Endothelial cell of hepatic sinusoid (primary cell): ENCODE data around the gene CARD6.
"Not testable (repeated sequence)": the region's sequence is repeated elsewhere in the genome, so short reads cannot be mapped to it uniquely, and the experiment has no call there.

ENCODE experiments used
- in situ Hi-C: cut with HindIII; loops from 2 replicates; pipeline ENCODE4 v1.10.0; 2017; ENCODE audit warnings: low sequenced_read_pairs

The CARD6 gene

GRCh38 chr5:40869384-40869783, 28.2 kb downstream of the CARD6 start:
- in situ Hi-C loops, result no loop called here

- in situ Hi-C loops, result no loop called here
Observed at GRCh38 chr5:40871177-40871576, 30.0 kb downstream of the CARD6 start.

GRCh38 chr5:40872253-40872652, 31.1 kb downstream of the CARD6 start:
- in situ Hi-C loops, result not testable (repeated sequence)

DNA sequence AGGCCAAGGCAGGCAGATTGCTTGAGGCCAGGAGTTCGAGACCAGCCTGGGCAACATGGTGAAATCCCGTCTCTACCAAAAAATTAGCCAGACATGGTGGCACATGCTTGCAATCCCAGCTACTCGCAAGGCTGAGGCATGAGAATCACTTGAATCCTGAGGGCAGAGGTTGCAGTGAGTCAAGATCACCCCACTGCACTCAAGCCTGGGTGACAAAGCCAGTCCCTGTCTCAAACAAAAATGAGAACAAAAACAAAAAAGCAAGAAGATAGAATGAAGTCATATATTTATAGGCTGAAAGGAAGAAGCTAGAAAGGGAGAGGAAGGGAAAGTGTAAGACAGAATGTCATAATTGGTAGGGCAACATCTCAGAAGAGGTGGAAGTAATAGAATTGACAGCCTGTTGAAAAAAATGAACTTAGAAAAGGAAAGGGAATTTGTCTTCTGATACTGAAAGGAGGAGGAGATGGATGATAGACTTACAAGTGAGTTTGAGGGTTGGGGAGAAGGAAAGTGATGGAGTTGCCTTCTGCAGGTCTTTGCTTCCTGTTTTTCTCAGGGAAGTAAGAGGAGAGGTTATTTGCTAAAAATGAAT, 32.2 kb downstream of the CARD6 start:
- in situ Hi-C loops, result no loop called here

DNA sequence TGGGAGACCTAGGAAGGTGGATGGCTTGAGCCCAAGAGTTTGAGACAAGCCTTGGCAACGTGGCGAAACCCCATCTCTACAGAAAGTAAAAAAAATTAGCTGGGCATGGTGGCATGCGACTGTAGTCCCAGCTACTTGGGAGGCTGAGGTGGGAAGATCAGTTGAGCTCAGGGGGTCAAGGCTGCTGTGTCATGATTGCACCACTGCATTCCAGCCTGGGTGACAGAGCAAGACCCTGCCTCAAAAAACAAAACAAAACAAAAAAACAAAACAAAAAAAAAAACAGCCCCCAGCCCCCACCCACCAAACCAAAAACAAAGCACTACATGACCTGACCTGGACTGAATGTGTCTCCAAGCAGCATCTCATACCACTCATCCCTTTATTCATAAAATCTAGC, 34.8 kb downstream of the CARD6 start:
- in situ Hi-C loops, result no loop called here

DNA sequence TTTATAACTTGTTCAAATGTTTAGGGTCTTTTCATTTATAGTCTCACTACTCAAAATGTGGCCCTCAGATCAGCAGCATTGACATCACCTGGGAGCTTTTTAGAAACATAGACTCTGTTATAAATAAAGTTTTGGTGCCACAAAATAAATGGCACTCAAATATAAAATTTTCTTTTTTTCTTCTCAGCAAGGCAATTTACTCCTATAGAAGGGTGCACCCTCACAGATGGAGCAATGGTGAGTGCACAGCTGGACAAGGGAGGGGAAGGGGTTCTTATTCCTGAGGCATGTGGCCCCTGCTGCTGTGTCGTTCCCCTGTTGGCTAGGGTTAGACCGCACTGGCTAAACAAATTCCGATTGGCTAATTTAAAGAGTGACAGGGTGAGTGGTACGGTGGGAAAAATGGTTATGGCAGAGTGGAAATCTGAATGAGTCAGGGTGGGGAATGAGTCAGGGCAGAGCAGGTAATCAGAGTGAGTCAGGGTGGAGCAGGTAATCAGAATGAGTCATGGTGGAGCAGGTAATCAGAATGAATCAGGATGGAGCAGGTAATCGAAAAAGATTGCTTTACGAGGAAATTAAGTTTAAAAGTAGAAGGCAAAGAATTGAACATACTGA, 36.3 kb downstream of the CARD6 start:
- in situ Hi-C loops, result no loop called here

GRCh38 chr5:40879163-40879942, 38.2 kb downstream of the CARD6 start:
- in situ Hi-C loops, result no loop called here

DNA sequence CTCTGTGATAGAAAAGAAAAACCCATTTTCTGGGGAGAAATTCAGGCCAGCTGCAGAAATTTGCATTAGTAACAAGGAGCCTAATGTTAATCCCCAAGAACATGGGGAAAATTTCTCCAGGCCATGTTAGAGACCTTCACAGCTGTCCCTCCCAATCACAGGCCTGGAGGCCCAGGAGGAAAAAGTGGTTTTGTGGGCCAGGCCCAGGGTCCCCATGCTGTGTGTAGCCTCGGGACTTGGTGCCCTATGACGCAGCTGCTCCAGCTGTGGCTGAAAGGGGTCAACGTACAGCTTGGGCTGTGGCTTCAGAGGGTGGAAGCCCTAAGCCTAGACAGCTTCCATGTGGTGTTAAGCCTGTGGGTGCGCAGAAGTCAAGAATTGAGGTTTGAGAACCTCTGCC, 41.1 kb downstream of the CARD6 start:
- in situ Hi-C loops, result no loop called here

- in situ Hi-C loops, result not testable (repeated sequence)
Observed at GRCh38 chr5:40883051-40883450, 41.9 kb downstream of the CARD6 start.

DNA sequence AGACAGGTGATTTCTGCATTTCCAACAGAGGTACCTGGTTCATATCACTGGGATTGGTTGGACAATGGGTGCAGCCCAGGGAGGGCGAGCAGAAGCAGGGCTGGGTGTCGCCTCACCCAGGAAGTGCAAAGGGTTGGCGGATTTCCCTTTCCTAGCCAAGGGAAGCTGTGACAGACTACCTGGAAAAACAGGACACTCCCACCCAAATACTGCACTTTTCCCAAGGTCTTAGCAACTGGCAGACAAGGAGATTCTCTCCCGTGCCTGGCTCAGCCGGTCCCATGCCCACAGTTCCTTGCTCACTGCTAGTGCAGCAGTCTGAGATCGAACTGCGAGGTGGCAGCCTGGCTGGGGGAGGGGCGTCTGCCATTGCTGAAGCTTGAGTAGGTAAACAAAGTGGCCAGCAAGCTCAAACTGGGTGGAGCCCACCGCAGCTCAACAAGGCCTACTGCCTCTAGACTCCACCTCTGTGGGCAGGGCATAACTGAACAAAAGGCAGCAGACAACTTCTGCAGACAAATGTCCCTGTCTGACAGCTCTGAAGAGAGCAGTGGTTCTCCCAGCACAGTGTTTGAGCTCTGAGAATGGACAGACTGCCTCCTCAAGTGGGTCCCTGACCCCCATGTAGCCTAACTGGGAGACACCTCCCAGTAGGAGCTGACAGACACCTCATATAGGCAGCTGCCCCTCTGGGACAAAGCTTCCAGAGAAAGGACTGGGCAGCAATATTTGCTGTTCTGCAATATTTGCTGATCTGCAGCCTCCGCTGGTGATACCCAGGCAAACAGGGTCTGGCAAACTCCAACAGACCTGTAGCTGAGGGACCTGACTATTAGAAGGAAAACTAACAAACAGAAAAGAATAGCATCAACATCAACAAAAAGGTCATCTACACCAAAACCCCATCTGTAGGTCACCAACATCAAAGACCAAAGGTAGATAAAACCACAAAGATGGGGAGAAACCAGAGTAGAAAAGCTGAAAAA, 54.6 kb downstream of the CARD6 start:
- in situ Hi-C loops, result not testable (repeated sequence)

- in situ Hi-C loops, result no loop called here
Observed at GRCh38 chr5:40904205-40904993, 63.2 kb downstream of the CARD6 start.

GRCh38 chr5:40904994-40905306, 63.8 kb downstream of the CARD6 start:
- in situ Hi-C loops, result no loop called here

DNA sequence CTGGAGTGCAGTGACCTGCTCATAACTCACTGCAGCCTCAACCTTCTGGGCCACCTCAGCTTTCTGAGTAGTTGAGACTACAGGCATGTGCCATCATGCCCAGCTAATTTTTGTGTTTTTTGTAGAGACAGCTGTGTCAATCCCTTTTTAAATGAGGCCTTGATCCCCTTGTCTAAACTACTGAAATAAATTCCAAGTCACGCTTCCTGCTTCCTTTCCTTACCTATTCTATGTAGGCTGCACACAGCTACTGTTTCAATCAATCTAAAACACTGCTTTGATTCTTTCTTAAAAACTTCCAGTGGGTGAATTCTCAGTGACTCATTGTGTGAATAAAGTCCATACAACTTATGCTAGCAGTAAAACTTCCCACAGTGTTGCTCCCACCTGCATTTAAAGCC, 65.2 kb downstream of the CARD6 start:
- in situ Hi-C loops, result no loop called here

DNA sequence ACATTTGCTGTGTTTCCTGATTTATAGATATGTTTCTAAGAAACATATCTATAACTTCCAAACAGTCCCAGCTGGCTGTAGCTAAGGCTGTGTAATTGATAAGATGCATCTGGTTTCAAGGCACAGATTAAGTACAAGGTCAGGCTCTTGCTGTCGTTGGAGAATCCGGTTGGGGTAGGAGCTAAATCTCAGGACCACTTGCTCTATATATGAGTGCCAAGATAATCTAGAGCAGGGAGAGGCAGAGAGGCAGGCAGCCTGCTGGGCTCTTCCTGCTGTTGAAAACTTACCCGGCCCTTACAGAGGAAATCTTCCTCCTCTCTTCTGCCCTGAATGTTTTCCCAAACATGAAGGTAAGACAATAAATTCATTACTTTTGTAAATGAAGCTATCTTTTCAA, 68.1 kb downstream of the CARD6 start, which contains the start of gene C7:
Gene C7 (plus strand): TSS at position 234 of the 400 bp plus-strand sequence. CDS start 114 bp downstream, at position 348.
- in situ Hi-C loops, result no loop called here

DNA sequence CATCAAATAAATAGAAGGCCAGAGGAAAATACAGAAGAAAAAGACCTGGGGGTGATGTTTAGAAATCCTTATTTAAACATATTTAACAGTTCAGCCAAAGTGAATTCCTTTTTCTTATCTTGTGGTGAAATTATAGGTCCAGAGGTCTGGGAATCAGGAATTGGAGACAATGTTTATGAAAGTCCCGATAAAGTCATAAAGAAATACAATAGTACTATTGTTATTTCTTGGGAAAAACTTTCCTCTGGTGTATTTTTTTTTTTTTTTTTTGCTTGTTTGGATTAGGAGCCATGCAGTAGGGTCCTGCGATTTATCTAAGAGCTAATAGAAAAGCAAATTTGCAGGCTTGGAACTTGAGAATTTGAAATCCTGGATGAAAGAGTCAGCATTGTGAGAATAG, 68.6 kb downstream of the CARD6 start:
- in situ Hi-C loops, result no loop called here
